Fibroblast of lung (primary cell): ENCODE results near the gene SYMPK. TPM values are rescaled to one million over a fixed set of nuclear protein-coding genes. Genes with fewer than 3 reads are reported as not detected.

Experiments
- DNase-seq, 2 donors: peaks; one replicate each; pipeline versions ENCODE4 v3.0.0 to v3.0.0-alpha.2; 2010; ENCODE audit warnings: low read depth in 2 of 2
- H2AFZ ChIP-seq: 2 replicates; pipeline ENCODE4 v1.5.1; 2012; ENCODE audit warnings: low read length, control low read depth, inconsistent platforms
- H3K27ac ChIP-seq: 2 replicates; pipeline ENCODE4 v1.5.1; 2011; ENCODE audit warnings: low read length, control low read depth; ENCODE audit not compliant: insufficient read depth
- H3K27me3 ChIP-seq: 2 replicates; pipeline ENCODE4 v1.5.1; 2011; ENCODE audit warnings: mild to moderate bottlenecking, low read length; ENCODE audit not compliant: control insufficient read depth, insufficient read depth
- H3K36me3 ChIP-seq: 2 replicates; pipeline ENCODE4 v1.5.1; 2011; ENCODE audit warnings: low read length; ENCODE audit not compliant: control insufficient read depth, insufficient read depth
- H3K4me1 ChIP-seq: 2 replicates; pipeline ENCODE4 v1.5.1; 2011; ENCODE audit warnings: low read length; ENCODE audit not compliant: control insufficient read depth, insufficient read depth; ENCODE audit errors: extremely low read depth
- H3K4me2 ChIP-seq: 2 replicates; pipeline ENCODE4 v1.5.1; 2011; ENCODE audit warnings: low read length, control low read depth; ENCODE audit not compliant: insufficient read depth; ENCODE audit errors: extremely low read depth
- H3K4me3 ChIP-seq, 4 experiments: fragments of 200-600 bp in 1 of 4; sonication (generic) in 1 of 4; replicated peaks in 1 of 4; 2 replicates each; pipeline ENCODE4 v1.5.1; 2011 to 2016; ENCODE audit warnings: low read length in 4 of 4, low read depth in 3 of 4, mild to moderate bottlenecking in 3 of 4, control low read depth in 2 of 4, inconsistent platforms in 1 of 4, mixed read lengths in 1 of 4; ENCODE audit not compliant: insufficient read depth in 1 of 4; ENCODE audit errors: control extremely low read depth in 1 of 4
- H3K79me2 ChIP-seq: 2 replicates; pipeline ENCODE4 v1.5.1; 2012; ENCODE audit warnings: mild to moderate bottlenecking, low read length, inconsistent platforms; ENCODE audit not compliant: control insufficient read depth, insufficient read depth
- H3K9ac ChIP-seq: 2 replicates; pipeline ENCODE4 v1.5.1; 2011; ENCODE audit warnings: mild to moderate bottlenecking, low read length, control low read depth; ENCODE audit not compliant: insufficient read depth
- H3K9me3 ChIP-seq: 2 replicates; pipeline ENCODE4 v1.5.1; 2012; ENCODE audit warnings: low read depth, low read length; ENCODE audit not compliant: control insufficient read depth, insufficient read depth
- H4K20me1 ChIP-seq: 2 replicates; pipeline ENCODE4 v1.5.1; 2011; ENCODE audit warnings: low read length; ENCODE audit not compliant: control insufficient read depth, insufficient read depth; ENCODE audit errors: extremely low read depth
- CTCF ChIP-seq, 2 donors: IDR thresholded peaks in 1 of 2; conservative IDR thresholded peaks in 1 of 2; 1 replicate in 1 of 2; 2 replicates in 1 of 2; pipeline ENCODE4 v1.5.1; 2011 to 2012; ENCODE audit warnings: low read length in 2 of 2, control low read depth in 1 of 2, inconsistent platforms in 1 of 2, low read depth in 1 of 2, mild to moderate bottlenecking in 1 of 2
- EZH2 ChIP-seq: IDR thresholded peaks from 2 replicates; pipeline ENCODE4 v1.5.1; 2012; ENCODE audit warnings: low read length, control low read depth, mild to moderate bottlenecking; ENCODE audit errors: missing control alignments
- polyA plus RNA-seq, 2 donors: library from polyadenylated mRNA; depleted of rRNA in 1 of 2; stranded (reverse) in 1 of 2; unstranded in 1 of 2; fragments of >200 nt; gene quantifications; 2 replicates each; pipeline ENCODE4 v1.2.1, GENCODE V29; 2011 to 2012; ENCODE audit warnings: missing spikeins in 1 of 2
- total RNA-seq: library from RNA; depleted of rRNA; stranded (reverse); fragments of >200 nt; gene quantifications from 2 replicates; pipeline ENCODE4 v1.2.1, GENCODE V29; 2014

Gene SYMPK
- total and polyA plus RNA-seq, 2 donors (not counting 1 experiment from before 2014, with no cell fraction given): 32.2 to 48.2 TPM

DNA sequence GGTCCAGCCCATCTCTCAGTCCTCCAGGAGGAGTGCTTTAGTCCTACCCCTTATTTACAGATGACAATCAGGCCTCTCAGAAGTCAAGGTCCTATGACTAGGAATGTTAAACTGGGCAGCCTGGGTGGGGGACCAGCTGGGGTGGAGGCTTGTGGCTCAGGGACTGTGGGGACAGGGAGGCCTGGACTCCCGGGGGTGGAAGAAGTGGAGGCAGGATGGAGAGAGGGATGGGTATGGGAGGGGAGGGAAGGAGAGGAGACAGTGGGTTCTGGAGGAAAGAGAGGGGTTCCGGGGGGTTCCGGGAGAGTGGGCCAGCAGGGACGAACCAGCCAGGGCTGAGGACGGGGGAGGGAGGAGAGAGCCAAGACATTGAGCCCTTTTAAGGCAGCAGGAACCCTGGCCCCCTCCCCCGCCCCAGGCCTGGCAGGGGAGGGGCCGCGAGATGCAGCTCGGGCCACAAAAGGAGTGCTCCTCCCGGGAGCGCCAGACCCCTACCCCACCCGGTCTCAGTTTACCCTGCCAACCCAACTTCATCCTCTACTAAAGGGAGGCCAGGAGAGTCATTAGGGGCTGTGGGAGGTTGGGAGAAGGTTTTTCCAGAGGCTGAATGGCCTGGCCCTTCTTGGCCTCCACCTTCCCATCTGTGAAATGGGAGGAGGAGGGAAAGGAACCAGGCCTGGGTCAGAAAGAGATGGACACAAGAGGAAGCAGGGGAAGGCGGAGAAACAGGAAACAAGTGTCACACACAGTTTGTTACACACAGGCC, 82.3 kb downstream of the SYMPK start:
- H3K27me3 ChIP-seq: no peaks in the 10 kb centered on the region
- H3K27ac ChIP-seq: peak overlapping the region; percentile 8
- H3K4me1 ChIP-seq: peaks cover 25% of the 10 kb centered on the region
- peaks cover 31% of the 10 kb centered on the region for H3K36me3 ChIP-seq
- no peak for TF ChIP-seq CTCF (conservative IDR thresholded peaks at IDR 0.05 in 1 of 2, IDR thresholded peaks at IDR 0.05 in 1 of 2; ENCODE audit: low read depth in 1 of 2, low read length in 2 of 2)
- TF ChIP-seq EZH2: no peak
- peaks cover 10% of the 10 kb centered on the region for H3K79me2 ChIP-seq
- peak overlapping the region; percentile 93 for H3K4me2 ChIP-seq
- no peak overlapping the region for H2AFZ ChIP-seq
- no peak for DNase-seq
- no peaks in the 10 kb centered on the region for H3K9me3 ChIP-seq
- peak overlapping the region; percentile 38 to 81 (median 52) for H3K4me3 ChIP-seq
- H3K9ac ChIP-seq: peak overlapping the region; percentile 23
- H4K20me1 ChIP-seq: no peaks in the 10 kb centered on the region

- DNase-seq: no peak
- TF ChIP-seq EZH2 (no peak), CTCF (conservative IDR thresholded peaks at IDR 0.05 in 1 of 2, IDR thresholded peaks at IDR 0.05 in 1 of 2; ENCODE audit: low read depth in 1 of 2, low read length in 2 of 2) (no peak)
- no peaks in the 10 kb centered on the region for H3K27me3 ChIP-seq
- no peaks in the 10 kb centered on the region for H4K20me1 ChIP-seq
- H3K4me2 ChIP-seq: peak overlapping the region; percentile 93
- no peak overlapping the region for H3K27ac ChIP-seq
- no peak overlapping the region for H2AFZ ChIP-seq
- no peaks in the 10 kb centered on the region for H3K9me3 ChIP-seq
- H3K79me2 ChIP-seq: peaks cover 10% of the 10 kb centered on the region
- peak overlapping the region in 1 of 4 experiments; percentile 81 for H3K4me3 ChIP-seq
- H3K36me3 ChIP-seq: peaks cover 27% of the 10 kb centered on the region
- H3K4me1 ChIP-seq: peaks cover 25% of the 10 kb centered on the region
- no peak overlapping the region for H3K9ac ChIP-seq
These were observed 82.8 kb downstream of the SYMPK start for GRCh38 chr19:45780146-45780447.

DNA sequence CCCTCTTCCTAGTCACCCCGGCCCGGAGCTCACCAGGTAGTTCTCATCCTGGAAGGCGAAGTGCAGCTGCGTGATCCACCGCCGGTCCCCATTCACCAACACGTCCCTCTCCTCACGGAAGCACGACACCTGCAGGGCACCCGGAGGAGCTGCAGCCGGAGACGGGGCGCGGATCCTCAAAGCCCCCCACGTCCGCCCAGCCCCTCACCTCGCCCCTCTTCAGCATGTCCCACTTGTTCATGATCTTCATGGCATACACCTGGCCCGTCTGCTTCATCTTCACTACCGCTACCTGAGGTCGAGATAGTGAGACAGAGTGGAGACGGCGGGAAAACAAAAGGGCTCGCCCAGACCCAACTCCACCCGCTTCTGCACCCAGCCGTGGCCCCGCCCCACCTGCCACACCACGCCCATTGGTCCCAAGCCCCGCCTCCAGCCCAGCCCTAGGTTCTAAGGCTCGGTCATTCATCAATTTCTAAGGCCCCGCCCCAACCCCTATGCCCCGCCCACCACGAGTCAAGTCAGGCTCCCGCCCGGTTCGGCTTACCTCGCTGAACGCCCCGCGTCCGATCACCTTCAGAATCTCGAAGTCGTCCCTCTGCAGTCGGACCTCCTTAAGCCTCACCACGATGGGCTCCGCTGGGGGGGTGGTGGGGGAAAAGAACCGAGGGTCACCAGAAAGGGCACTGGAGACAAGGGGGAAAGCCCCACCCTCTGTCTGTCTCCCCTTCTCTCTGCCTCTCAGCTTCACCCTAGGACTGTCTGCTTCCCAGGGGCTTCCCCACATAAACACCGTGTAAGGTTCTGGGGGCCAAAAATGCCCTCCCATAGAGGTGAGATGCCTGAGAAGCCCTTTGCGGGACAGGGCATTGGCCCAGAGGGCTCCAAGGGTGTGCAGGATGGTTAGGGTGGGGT, 83.5 kb downstream of the SYMPK start:
- H2AFZ ChIP-seq: no peak overlapping the region
- H3K27me3 ChIP-seq: no peaks in the 10 kb centered on the region
- no peak overlapping the region for H3K4me2 ChIP-seq
- peak overlapping the region in 1 of 4 experiments; percentile 81 for H3K4me3 ChIP-seq
- H3K79me2 ChIP-seq: peaks cover 9% of the 10 kb centered on the region
- H4K20me1 ChIP-seq: no peaks in the 10 kb centered on the region
- peak in 1 of 2 donors; percentile 30 for DNase-seq
- peaks cover 22% of the 10 kb centered on the region for H3K36me3 ChIP-seq
- no peaks in the 10 kb centered on the region for H3K9me3 ChIP-seq
- TF ChIP-seq EZH2 (no peak), CTCF (conservative IDR thresholded peaks at IDR 0.05 in 1 of 2, IDR thresholded peaks at IDR 0.05 in 1 of 2; ENCODE audit: low read depth in 1 of 2, low read length in 2 of 2) (peak; percentile 20 to 24)
- no peak overlapping the region for H3K9ac ChIP-seq
- peaks cover 22% of the 10 kb centered on the region for H3K4me1 ChIP-seq
- H3K27ac ChIP-seq: no peak overlapping the region
